Heart left ventricle (tissue), 16 donors: ENCODE measurements around the gene ADGRV1. TPM values are rescaled to one million over a fixed set of nuclear protein-coding genes. Genes with fewer than 3 reads are reported as not detected.
"Not testable (repeated sequence)": the region's sequence is repeated elsewhere in the genome, so short reads cannot be mapped to it uniquely, and the experiment has no call there.

ENCODE experiments used
- ATAC-seq, 4 donors: fragments of 200-7000 bp; cut with Tn5 transposase; one replicate each; pipeline ENCODE4 v1.9.1; 2020 to 2022; ENCODE audit warnings: moderate library complexity in 4 of 4, mild to moderate bottlenecking in 3 of 4, moderate number of reproducible peaks in 1 of 4
- DNase-seq, 5 donors: peaks; one replicate each; pipeline ENCODE4 v3.0.0-alpha.2; 2020
- H3K27ac ChIP-seq, 12 donors: fragments of 200-600 bp; sonication (generic) in 4 of 12; one replicate each; pipeline versions ENCODE4 v1.5.0 to v1.8.0; 2016 to 2022; ENCODE audit warnings: mild to moderate bottlenecking in 2 of 12
- H3K27me3 ChIP-seq, 9 donors: fragments of 200-600 bp; sonication (generic) in 2 of 9; one replicate each; pipeline versions ENCODE4 v1.5.1 to v1.8.0; 2016 to 2022; ENCODE audit warnings: mild to moderate bottlenecking in 3 of 9
- H3K36me3 ChIP-seq, 9 donors: fragments of 200-600 bp; sonication (generic) in 2 of 9; one replicate each; pipeline versions ENCODE4 v1.5.0 to v1.8.0; 2018 to 2022; ENCODE audit warnings: mild to moderate bottlenecking in 2 of 9
- H3K4me1 ChIP-seq, 12 donors: fragments of 200-600 bp; sonication (generic) in 4 of 12; one replicate each; pipeline versions ENCODE4 v1.5.0 to v1.8.0; 2016 to 2022; ENCODE audit warnings: mild to moderate bottlenecking in 3 of 12
- H3K4me3 ChIP-seq, 12 donors: fragments of 200-600 bp; sonication (generic) in 4 of 12; one replicate each; pipeline versions ENCODE4 v1.5.0 to v1.8.0; 2017 to 2022; ENCODE audit warnings: mild to moderate bottlenecking in 9 of 12, moderate library complexity in 4 of 12
- H3K9me3 ChIP-seq, 12 donors: fragments of 200-600 bp; sonication (generic) in 4 of 12; one replicate each; pipeline versions ENCODE4 v1.5.0 to v1.8.0; 2016 to 2022; ENCODE audit warnings: mild to moderate bottlenecking in 1 of 12
- POLR2A ChIP-seq, 2 donors: fragments of 450-650 bp; IDR thresholded peaks; one replicate each; pipeline ENCODE4 v1.6.1; 2017; ENCODE audit warnings: antibody characterized with exemption in 2 of 2, mild to moderate bottlenecking in 2 of 2, moderate library complexity in 2 of 2
- WGBS, 4 donors: extraction: QIAGEN DNeasy Blood & Tissue Kit in 2 of 4; methylation state at CpG; one replicate each; pipeline versions ENCODE4 v1.1.5 to v1.1.7; 2013 to 2018; 5-methylcytosine and 5-hydroxymethylcytosine counted together
- intact Hi-C, 10 donors: fragments of 100-400 bp; cut with DNase I; formaldehyde crosslinking; loops; one replicate each; pipeline versions ENCODE4 v1.11.1 to v1.14.2; 2022
- polyA plus RNA-seq, 2 donors: library from polyadenylated mRNA; stranded (reverse); fragments of 200-250 nt; gene quantifications; one replicate each; pipeline ENCODE4 v1.2.3, GENCODE V29; 2013
- total RNA-seq, 9 donors: library from RNA; depleted of rRNA in 2 of 9; stranded (reverse); fragments of >200 nt in 2 of 9; fragmentation: NEBNext Ultra II Directional in 3 of 9; extraction: Animal tissue kit (Norgen Biotek cat#: 25700) in 3 of 9; gene quantifications; one replicate each; pipeline versions ENCODE4 v1.1.0 to v1.2.4, GENCODE V29; 2016 to 2023
- TF ChIP-seq, protein P1 (sequence below), 12 donors: fragments of 200-600 bp; sonication (generic) in 4 of 12; IDR thresholded peaks; one replicate each; pipeline versions ENCODE4 v1.5.0 to v1.8.0; 2018 to 2022; ENCODE audit warnings: antibody characterized with exemption in 12 of 12, mild to moderate bottlenecking in 5 of 12
- donor health status: ischemic (EF 13 %, LVEDD 7.1; RV severe dilation, severe dysfunction).
- donor health status: healthy with polysubstance abuse.
- donor health status: DM: no; HTN: yes; CAD: no.
- donor health status: DM: no; HTN: no; CAD: no.
- donor health status: ischemic (EF 25% LVEDD 6.9; RV normal size, moderate dysfunction).
- donor health status: ischemic (EF 25% LVEDD 5.7; RV mildly dilated, moderate dysfunction).
- donor health status: healthy.
- donor health status: DM: yes; HTN: yes; CAD: no.
- donor health status: ischemic (EF 35%, LVEDD 5.7; RV mildly dilated, moderate dysfunction).
- donor health status: nonischemic (EF 11% LVEDD 7.7; RV severe dilation, severe dysfunction).
- donor health status: DM: yes; HTN: yes; CAD: no.
- donor health status: PGD.
- donor health status: ischemic (EF 29% LVEDD 5.4; RV normal size, mild dysfunction).
- donor health status: nonischemic (EF 23%, LVEDD 6.1; RV moderate dilation, normal function).

Gene ADGRV1
- total and polyA plus RNA-seq, 11 donors, result 0.25 to 0.29 TPM; not detected in 9

DNA sequence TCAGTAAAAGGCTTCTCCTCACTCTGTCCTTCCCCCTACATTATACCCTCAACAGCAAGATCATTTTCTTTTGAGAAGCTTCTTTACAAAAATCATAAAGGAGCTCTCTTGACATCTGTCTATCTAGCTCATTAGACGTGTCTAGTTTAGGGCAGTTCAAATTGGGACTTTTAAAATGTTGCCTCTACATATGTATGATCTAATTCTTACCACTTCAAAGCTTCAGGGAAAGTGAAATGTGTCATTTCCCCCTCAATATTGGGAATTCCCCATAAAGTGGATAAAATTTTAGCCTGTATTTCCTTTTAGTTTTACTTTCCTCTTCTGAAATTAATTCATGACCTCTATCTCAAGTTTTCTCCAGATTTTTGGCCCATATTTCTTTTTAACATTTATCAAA, 500.8 kb downstream of the ADGRV1 start:
- H3K27me3 ChIP-seq, result no peaks in the 10 kb centered on the region
- no peak for ATAC-seq
- WGBS, 4 donors, result 49 to 74% (median 65%) methylated on average over 1 of the region's 1 CpG

DNA sequence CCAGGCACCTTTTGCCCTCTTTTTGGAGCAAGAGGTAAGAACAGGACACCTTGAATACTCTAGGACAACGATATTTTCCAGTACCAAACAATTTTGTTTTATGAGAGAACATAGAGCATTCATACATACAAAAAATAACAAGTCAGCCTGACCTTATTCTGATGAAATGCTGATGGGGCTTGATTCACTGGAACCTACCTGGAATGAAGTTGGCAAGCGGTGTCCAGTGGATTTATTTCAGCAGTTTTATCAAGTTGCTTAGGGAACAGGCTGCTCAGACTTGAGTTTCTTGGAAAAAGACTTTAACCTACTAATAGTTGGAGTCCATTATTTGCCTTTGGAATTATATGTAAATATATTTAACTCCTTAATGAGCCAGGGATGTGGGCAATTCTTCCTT, 502.5 kb downstream of the ADGRV1 start:
- Histone ChIP-seq H3K4me3 (no peak overlapping the region), H3K27ac (no peak overlapping the region), H3K4me1 (peaks cover 0 to 21% (median 3%) of the 10 kb centered on the region in 12 donors), H3K9me3 (no peaks in the 10 kb centered on the region), H3K27me3 (no peaks in the 10 kb centered on the region), H3K36me3 (no peaks in the 10 kb centered on the region)
- DNase-seq (no peak), ATAC-seq (no peak)
- 89 to 94% (median 92%) methylated on average over 2 of the region's 2 CpGs for WGBS, 4 donors
- intact Hi-C loops, result no loop called here
- TF ChIP-seq, protein P1, sequence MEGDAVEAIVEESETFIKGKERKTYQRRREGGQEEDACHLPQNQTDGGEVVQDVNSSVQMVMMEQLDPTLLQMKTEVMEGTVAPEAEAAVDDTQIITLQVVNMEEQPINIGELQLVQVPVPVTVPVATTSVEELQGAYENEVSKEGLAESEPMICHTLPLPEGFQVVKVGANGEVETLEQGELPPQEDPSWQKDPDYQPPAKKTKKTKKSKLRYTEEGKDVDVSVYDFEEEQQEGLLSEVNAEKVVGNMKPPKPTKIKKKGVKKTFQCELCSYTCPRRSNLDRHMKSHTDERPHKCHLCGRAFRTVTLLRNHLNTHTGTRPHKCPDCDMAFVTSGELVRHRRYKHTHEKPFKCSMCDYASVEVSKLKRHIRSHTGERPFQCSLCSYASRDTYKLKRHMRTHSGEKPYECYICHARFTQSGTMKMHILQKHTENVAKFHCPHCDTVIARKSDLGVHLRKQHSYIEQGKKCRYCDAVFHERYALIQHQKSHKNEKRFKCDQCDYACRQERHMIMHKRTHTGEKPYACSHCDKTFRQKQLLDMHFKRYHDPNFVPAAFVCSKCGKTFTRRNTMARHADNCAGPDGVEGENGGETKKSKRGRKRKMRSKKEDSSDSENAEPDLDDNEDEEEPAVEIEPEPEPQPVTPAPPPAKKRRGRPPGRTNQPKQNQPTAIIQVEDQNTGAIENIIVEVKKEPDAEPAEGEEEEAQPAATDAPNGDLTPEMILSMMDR (IDR thresholded peaks at IDR 0.05), result no peak
- no peak for TF ChIP-seq POLR2A (IDR thresholded peaks at IDR 0.05)

More for the DNA sequence above, 500.8 kb downstream of the ADGRV1 start:
- peaks cover 0 to 23% (median 3%) of the 10 kb centered on the region in 12 donors for H3K4me1 ChIP-seq
- H3K27ac ChIP-seq, result no peak overlapping the region
- no peaks in the 10 kb centered on the region for H3K36me3 ChIP-seq
- intact Hi-C loops, result no loop called here
- TF ChIP-seq, protein P1 (IDR thresholded peaks at IDR 0.05), result no peak
- TF ChIP-seq POLR2A (IDR thresholded peaks at IDR 0.05), result no peak
- DNase-seq, result no peak
- no peaks in the 10 kb centered on the region for H3K9me3 ChIP-seq
- no peak overlapping the region for H3K4me3 ChIP-seq

DNA sequence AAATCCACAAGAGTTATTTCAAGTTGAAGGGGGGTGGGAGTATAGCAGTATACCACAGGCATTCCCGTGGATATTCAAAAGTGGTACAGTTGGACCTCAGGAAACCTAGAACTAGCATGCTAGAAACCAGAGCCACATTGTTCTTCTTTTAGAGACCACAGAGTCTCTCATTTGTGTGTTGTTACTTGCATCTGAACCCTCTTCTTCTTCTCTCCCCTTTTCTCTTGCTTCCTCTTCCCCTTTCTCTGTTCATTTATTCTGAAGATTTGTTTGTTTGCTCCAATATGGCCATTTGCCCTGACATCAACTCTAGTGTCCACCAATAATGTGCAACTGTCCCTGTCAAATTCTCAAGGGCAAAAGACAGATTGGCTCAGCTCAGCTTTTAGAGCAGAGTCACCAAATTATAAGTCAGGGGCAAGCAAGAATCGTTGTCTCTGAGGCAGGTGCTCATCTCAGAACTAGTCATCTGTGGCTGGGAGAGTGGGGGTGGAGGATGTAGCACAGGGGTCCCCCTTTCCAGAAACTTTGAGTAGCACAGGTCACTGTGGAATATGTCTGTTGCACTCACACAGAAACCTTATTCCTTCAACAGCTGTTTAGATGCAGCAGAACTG, 503.5 kb downstream of the ADGRV1 start:
- no peak overlapping the region for H3K27ac ChIP-seq
- ATAC-seq, result no peak
- peaks cover 0 to 21% (median 3%) of the 10 kb centered on the region in 12 donors for H3K4me1 ChIP-seq
- intact Hi-C loops, result no loop called here
- no peaks in the 10 kb centered on the region for H3K36me3 ChIP-seq
- 72 to 82% (median 75%) methylated on average over 2 of the region's 2 CpGs for WGBS, 4 donors
- DNase-seq, result no peak
- H3K27me3 ChIP-seq, result no peaks in the 10 kb centered on the region
- H3K9me3 ChIP-seq, result no peaks in the 10 kb centered on the region
- no peak for TF ChIP-seq POLR2A (IDR thresholded peaks at IDR 0.05)
- TF ChIP-seq, protein P1 (IDR thresholded peaks at IDR 0.05), result no peak
- H3K4me3 ChIP-seq, result no peak overlapping the region

DNA sequence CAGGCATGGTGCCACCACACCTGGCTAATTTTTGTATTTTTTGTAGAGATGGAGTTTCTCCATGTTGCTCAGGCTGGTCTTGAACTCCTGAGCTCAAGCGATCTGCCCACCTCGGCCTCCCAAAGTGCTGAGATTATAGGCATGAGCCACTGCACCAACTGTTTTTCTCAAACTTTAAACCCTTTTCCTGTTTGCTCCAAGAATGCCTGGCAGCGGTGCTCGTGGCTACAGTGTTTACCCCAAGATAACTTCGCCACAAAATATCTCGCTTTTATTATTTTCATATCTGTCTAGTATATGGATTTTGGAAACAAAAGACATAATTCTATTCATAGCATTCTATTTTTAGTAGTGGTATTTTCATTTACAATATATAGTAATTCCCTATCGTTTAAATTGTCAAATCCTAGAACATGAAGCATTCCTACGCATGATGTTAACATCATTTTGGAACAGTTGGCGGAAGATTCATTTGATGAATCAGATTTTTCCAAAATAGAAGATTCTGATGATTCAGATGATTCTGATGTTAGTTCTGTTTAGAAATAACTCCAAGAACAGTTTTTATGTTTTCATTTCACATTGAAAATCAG, 504.6 kb downstream of the ADGRV1 start:
- H3K27me3 ChIP-seq, ATAC-seq, H3K9me3 ChIP-seq, H3K4me3 ChIP-seq, intact Hi-C loops, H3K36me3 ChIP-seq, DNase-seq, H3K27ac ChIP-seq: not testable (repeated sequence)
- WGBS, 4 donors, result 76 to 83% (median 79%) methylated on average over 9 of the region's 9 CpGs
- H3K4me1 ChIP-seq, result peaks cover 0 to 12% (median under 1%) of the 10 kb centered on the region in 12 donors
